Memory B cell (primary cell): ENCODE data around the gene COL23A1.

Source experiments
- ATAC-seq: fragments of 150-1000 bp; cut with Tn5 transposase; 2 replicates; pipeline ENCODE4 v1.10.0; 2021; ENCODE audit warnings: low read depth, mild to moderate bottlenecking, moderate library complexity
- DNase-seq, 2 donors: peaks; one replicate each; pipeline ENCODE4 v3.0.0; 2022; ENCODE audit warnings: low spot score in 2 of 2
- H3K27ac Mint-ChIP-seq: one replicate; pipeline ENCODE4 v1.8.0; 2022; ENCODE audit warnings: mild to moderate bottlenecking, moderate library complexity, mixed read lengths
- H3K27me3 Mint-ChIP-seq: one replicate; pipeline ENCODE4 v1.8.0; 2022; ENCODE audit warnings: mixed read lengths
- H3K36me3 Mint-ChIP-seq: one replicate; pipeline ENCODE4 v1.8.0; 2022; ENCODE audit warnings: mild to moderate bottlenecking, mixed read lengths
- H3K4me1 Mint-ChIP-seq: one replicate; pipeline ENCODE4 v1.8.0; 2022; ENCODE audit warnings: mixed read lengths
- H3K4me3 Mint-ChIP-seq: one replicate; pipeline ENCODE4 v1.8.0; 2022; ENCODE audit warnings: mild to moderate bottlenecking, moderate library complexity, mixed read lengths
- H3K9me3 Mint-ChIP-seq: one replicate; pipeline ENCODE4 v1.8.0; 2022; ENCODE audit warnings: mixed read lengths

Gene COL23A1

GRCh38 chr5:178505639-178506407, 84.4 kb downstream of the COL23A1 start:
- Mint-ChIP-seq H3K4me3 (no peak overlapping the region), H3K4me1 (no peaks in the 10 kb centered on the region), H3K36me3 (peaks cover 2% of the 10 kb centered on the region), H3K27ac (no peak overlapping the region), H3K9me3 (peaks cover 3% of the 10 kb centered on the region), H3K27me3 (no peaks in the 10 kb centered on the region)
- DNase-seq (no peak), ATAC-seq (no peak)

- no peaks in the 10 kb centered on the region for H3K27me3 Mint-ChIP-seq
- DNase-seq (no peak), ATAC-seq (no peak)
- no peaks in the 10 kb centered on the region for H3K4me1 Mint-ChIP-seq
- H3K36me3 Mint-ChIP-seq, result peaks cover 3% of the 10 kb centered on the region
- H3K27ac Mint-ChIP-seq, result no peak overlapping the region
- peaks cover 3% of the 10 kb centered on the region for H3K9me3 Mint-ChIP-seq
- H3K4me3 Mint-ChIP-seq, result no peak overlapping the region
These were observed 85.7 kb downstream of the COL23A1 start for GRCh38 chr5:178504340-178504960.

- Mint-ChIP-seq H3K4me1 (no peaks in the 10 kb centered on the region), H3K9me3 (no peaks in the 10 kb centered on the region), H3K4me3 (no peak overlapping the region), H3K27ac (no peak overlapping the region), H3K27me3 (no peaks in the 10 kb centered on the region), H3K36me3 (peaks cover 1% of the 10 kb centered on the region)
- ATAC-seq (no peak), DNase-seq (no peak)
These were observed 87.6 kb downstream of the COL23A1 start for GRCh38 chr5:178502401-178503100.

GRCh38 chr5:178499352-178499751, 90.8 kb downstream of the COL23A1 start:
- H3K4me3 Mint-ChIP-seq, result no peak overlapping the region
- H3K4me1 Mint-ChIP-seq, result no peaks in the 10 kb centered on the region
- no peaks in the 10 kb centered on the region for H3K9me3 Mint-ChIP-seq
- no peak overlapping the region for H3K27ac Mint-ChIP-seq
- H3K27me3 Mint-ChIP-seq, result peaks cover 4% of the 10 kb centered on the region
- DNase-seq (no peak), ATAC-seq (no peak)
- H3K36me3 Mint-ChIP-seq, result peaks cover 1% of the 10 kb centered on the region

- Mint-ChIP-seq H3K36me3 (peaks cover 1% of the 10 kb centered on the region), H3K4me1 (no peaks in the 10 kb centered on the region), H3K9me3 (no peaks in the 10 kb centered on the region), H3K27me3 (peaks cover 6% of the 10 kb centered on the region), H3K27ac (no peak overlapping the region), H3K4me3 (no peak overlapping the region)
- DNase-seq (no peak), ATAC-seq (no peak)
These were observed 93.6 kb downstream of the COL23A1 start for GRCh38 chr5:178496642-178497041.

- Mint-ChIP-seq H3K36me3 (peaks cover 1% of the 10 kb centered on the region), H3K9me3 (no peaks in the 10 kb centered on the region), H3K4me1 (no peaks in the 10 kb centered on the region), H3K27ac (no peak overlapping the region), H3K4me3 (no peak overlapping the region), H3K27me3 (peaks cover 6% of the 10 kb centered on the region)
- DNase-seq, result no peak
- no peak for ATAC-seq
These were observed 94.0 kb downstream of the COL23A1 start for GRCh38 chr5:178496214-178496613.

- Mint-ChIP-seq H3K27me3 (peaks cover 8% of the 10 kb centered on the region), H3K4me3 (no peak overlapping the region)
These were observed 94.5 kb downstream of the COL23A1 start for GRCh38 chr5:178495706-178496105.

GRCh38 chr5:178492278-178492677, 97.9 kb downstream of the COL23A1 start:
- ATAC-seq (no peak), DNase-seq (no peak)
- Mint-ChIP-seq H3K27ac (no peak overlapping the region), H3K36me3 (peaks cover 4% of the 10 kb centered on the region), H3K27me3 (peaks cover 13% of the 10 kb centered on the region), H3K9me3 (peaks cover 4% of the 10 kb centered on the region), H3K4me3 (no peak overlapping the region), H3K4me1 (peaks cover 2% of the 10 kb centered on the region)

More at GRCh38 chr5:178495706-178496105, 94.5 kb downstream of the COL23A1 start:
- Mint-ChIP-seq H3K36me3 (peaks cover 4% of the 10 kb centered on the region), H3K4me1 (peaks cover 2% of the 10 kb centered on the region), H3K9me3 (peaks cover 2% of the 10 kb centered on the region), H3K27ac (no peak overlapping the region)
- no peak for ATAC-seq
- DNase-seq, result no peak

- no peak for DNase-seq
- ATAC-seq, result no peak
- H3K4me3 Mint-ChIP-seq, result no peak overlapping the region
- peaks cover 2% of the 10 kb centered on the region for H3K4me1 Mint-ChIP-seq
- H3K27ac Mint-ChIP-seq, result no peak overlapping the region
- H3K27me3 Mint-ChIP-seq, result peaks cover 15% of the 10 kb centered on the region
- peaks cover 4% of the 10 kb centered on the region for H3K9me3 Mint-ChIP-seq
- H3K36me3 Mint-ChIP-seq, result peaks cover 4% of the 10 kb centered on the region
These were observed 99.1 kb downstream of the COL23A1 start for GRCh38 chr5:178490935-178491652.

- H3K27ac Mint-ChIP-seq, result no peak overlapping the region
- H3K4me1 Mint-ChIP-seq, result peaks cover 2% of the 10 kb centered on the region
- peaks cover 4% of the 10 kb centered on the region for H3K9me3 Mint-ChIP-seq
- no peak for DNase-seq
- H3K27me3 Mint-ChIP-seq, result peaks cover 13% of the 10 kb centered on the region
- ATAC-seq, result no peak
- H3K36me3 Mint-ChIP-seq, result peaks cover 4% of the 10 kb centered on the region
- no peak overlapping the region for H3K4me3 Mint-ChIP-seq
These were observed 100.8 kb downstream of the COL23A1 start for GRCh38 chr5:178489271-178489976.

GRCh38 chr5:178488696-178489095, 101.5 kb downstream of the COL23A1 start:
- ATAC-seq (no peak), DNase-seq (no peak)
- Mint-ChIP-seq H3K4me3 (no peak overlapping the region), H3K36me3 (peaks cover 4% of the 10 kb centered on the region), H3K27me3 (peaks cover 13% of the 10 kb centered on the region), H3K4me1 (peaks cover 2% of the 10 kb centered on the region), H3K27ac (no peak overlapping the region), H3K9me3 (peaks cover 4% of the 10 kb centered on the region)

GRCh38 chr5:178487911-178488600, 102.1 kb downstream of the COL23A1 start:
- DNase-seq (no peak), ATAC-seq (no peak)
- H3K36me3 Mint-ChIP-seq, result peaks cover 4% of the 10 kb centered on the region
- no peak overlapping the region for H3K4me3 Mint-ChIP-seq
- peaks cover 13% of the 10 kb centered on the region for H3K27me3 Mint-ChIP-seq
- peaks cover 4% of the 10 kb centered on the region for H3K9me3 Mint-ChIP-seq
- H3K4me1 Mint-ChIP-seq, result peaks cover 2% of the 10 kb centered on the region
- no peak overlapping the region for H3K27ac Mint-ChIP-seq
